ENCODE results near the gene SRP68. TPM values are rescaled to one million over a fixed set of nuclear protein-coding genes. Genes with fewer than 3 reads are reported as not detected.

The SRP68 gene
- total RNA-seq, 1 experiment from 2014 or later = 90.7 TPM

DNA sequence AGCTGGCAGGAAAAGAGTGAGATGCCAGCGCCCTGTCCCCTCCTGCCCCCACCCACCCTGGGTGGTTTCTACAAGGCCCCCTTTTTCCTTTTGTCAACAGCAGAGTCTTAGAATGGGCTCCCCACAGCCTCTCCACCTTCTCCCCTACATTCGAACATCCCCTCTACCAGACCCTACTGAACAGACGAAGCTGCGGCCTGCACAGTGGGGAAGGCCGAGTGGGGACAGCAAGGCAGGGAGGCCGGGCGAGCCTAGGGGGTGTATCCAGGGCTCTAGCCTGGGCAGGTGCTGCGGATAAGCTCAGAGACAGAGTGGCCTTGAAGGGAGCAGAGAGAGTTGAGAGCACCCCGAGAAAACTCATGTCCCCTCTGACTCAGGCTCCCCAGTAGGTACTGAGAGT is 14.1 kb upstream of the SRP68 start (continued):
- TF ChIP-seq ZNF512 (CRISPR knock-in tag; IDR thresholded peaks at IDR 0.05; ENCODE audit: borderline replicate concordance) = no peak

- Mint-ChIP-seq H3K27ac (no peak overlapping the region), H3K4me1 (peaks cover 7% of the 10 kb centered on the region), H3K36me3 (peaks cover 34% of the 10 kb centered on the region), H3K4me3 (no peak overlapping the region), H3K27me3 (ENCODE audit: low read depth) (no peaks in the 10 kb centered on the region), H3K9me3 (no peaks in the 10 kb centered on the region)
- CTCF ChIA-PET = interaction anchor here (1.7 kb wide), 1 partner anchor 72 kb away, joined by 8 read pairs; no protein-coding TSS in a partner anchor
- TF ChIP-seq SOX15 (CRISPR knock-in tag; IDR thresholded peaks at IDR 0.05) (no peak), USF1 (CRISPR knock-in tag; IDR thresholded peaks at IDR 0.05) (no peak), GABPB1 (CRISPR knock-in tag; IDR thresholded peaks at IDR 0.05) (no peak)
- DNase-seq (ENCODE audit: low spot score) = no peak
- ATAC-seq = no peak
- POLR2A ChIA-PET = no interaction called here
These were observed 13.5 kb upstream of the SRP68 start for GRCh38 chr17:76085731-76086366.

DNA sequence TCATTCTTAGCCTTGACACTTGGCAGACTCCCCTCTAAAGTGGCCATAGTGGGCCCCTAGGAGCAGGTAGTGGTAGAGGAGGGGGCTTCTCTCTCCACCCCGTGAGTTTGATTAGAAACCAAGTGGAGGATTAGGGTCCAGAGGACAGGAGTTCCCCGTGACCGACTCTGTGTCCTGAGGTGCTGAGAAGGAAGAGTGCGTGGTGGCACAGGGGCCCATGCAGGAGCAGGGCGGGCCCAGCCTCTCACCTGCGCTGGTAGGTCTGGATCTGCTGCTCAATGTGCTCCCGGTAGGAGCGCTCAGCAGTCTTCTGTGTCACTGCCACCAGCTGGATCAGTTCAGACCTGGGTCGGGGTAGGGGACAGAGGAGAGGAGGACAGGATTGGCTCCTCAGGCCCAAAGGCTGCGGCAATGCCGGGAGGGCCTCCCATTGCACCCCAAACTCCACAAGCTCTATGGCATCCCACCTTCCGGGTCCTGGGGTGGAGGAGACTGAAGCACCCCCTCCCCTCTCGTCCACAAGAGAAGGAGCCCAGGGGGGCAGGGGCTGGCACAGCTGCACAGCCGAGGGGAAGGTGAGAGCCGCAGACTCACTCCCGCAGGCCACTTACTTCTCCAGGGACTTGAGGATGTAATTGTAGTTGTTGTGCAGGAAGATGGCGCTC is 12.9 kb upstream of the SRP68 start:
- DNase-seq (ENCODE audit: low spot score) (no peak), ATAC-seq (no peak)
- CTCF ChIA-PET = interaction anchor here (0.6 kb wide), 1 partner anchor 267 kb away, joined by 3 read pairs; no protein-coding TSS in a partner anchor
- no peak for TF ChIP-seq GRHL2 (CRISPR knock-in tag; IDR thresholded peaks at IDR 0.05; ENCODE audit: insufficient replicate concordance, severe bottlenecking)
- no peak for TF ChIP-seq USF1 (CRISPR knock-in tag; IDR thresholded peaks at IDR 0.05)
- TF ChIP-seq CREB1 (CRISPR knock-in tag; IDR thresholded peaks at IDR 0.05) = no peak
- no peak for TF ChIP-seq KAT7 (CRISPR knock-in tag; IDR thresholded peaks at IDR 0.05; ENCODE audit: borderline replicate concordance)
- no peak for TF ChIP-seq ATF3 (CRISPR knock-in tag; conservative IDR thresholded peaks at IDR 0.05)
- TF ChIP-seq RELA (CRISPR knock-in tag; IDR thresholded peaks at IDR 0.05; ENCODE audit: borderline replicate concordance) = no peak
- no peak for TF ChIP-seq ATF1 (CRISPR knock-in tag; IDR thresholded peaks at IDR 0.05)
- no peak for TF ChIP-seq CREM (CRISPR knock-in tag; IDR thresholded peaks at IDR 0.05)
- no peak for TF ChIP-seq IRF1 (CRISPR knock-in tag; IDR thresholded peaks at IDR 0.05)
- no peak for TF ChIP-seq ZNF396 (CRISPR knock-in tag; IDR thresholded peaks at IDR 0.05; ENCODE audit: borderline replicate concordance)
- TF ChIP-seq, protein P1, sequence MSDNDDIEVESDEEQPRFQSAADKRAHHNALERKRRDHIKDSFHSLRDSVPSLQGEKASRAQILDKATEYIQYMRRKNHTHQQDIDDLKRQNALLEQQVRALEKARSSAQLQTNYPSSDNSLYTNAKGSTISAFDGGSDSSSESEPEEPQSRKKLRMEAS (CRISPR knock-in tag; IDR thresholded peaks at IDR 0.05) = no peak
- no peak for TF ChIP-seq ZNF138 (CRISPR knock-in tag; conservative IDR thresholded peaks at IDR 0.05)
- TF ChIP-seq, protein P2, sequence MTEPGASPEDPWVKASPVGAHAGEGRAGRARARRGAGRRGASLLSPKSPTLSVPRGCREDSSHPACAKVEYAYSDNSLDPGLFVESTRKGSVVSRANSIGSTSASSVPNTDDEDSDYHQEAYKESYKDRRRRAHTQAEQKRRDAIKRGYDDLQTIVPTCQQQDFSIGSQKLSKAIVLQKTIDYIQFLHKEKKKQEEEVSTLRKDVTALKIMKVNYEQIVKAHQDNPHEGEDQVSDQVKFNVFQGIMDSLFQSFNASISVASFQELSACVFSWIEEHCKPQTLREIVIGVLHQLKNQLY (CRISPR knock-in tag; IDR thresholded peaks at IDR 0.05) = no peak
- no peak for TF ChIP-seq SP1 (CRISPR knock-in tag; conservative IDR thresholded peaks at IDR 0.05)
- no peak for TF ChIP-seq PRRX2 (CRISPR knock-in tag; IDR thresholded peaks at IDR 0.05)
- peaks cover 34% of the 10 kb centered on the region for H3K36me3 Mint-ChIP-seq
- H3K27ac Mint-ChIP-seq = no peak overlapping the region
- peaks cover 12% of the 10 kb centered on the region for H3K4me1 Mint-ChIP-seq
- no peaks in the 10 kb centered on the region for H3K9me3 Mint-ChIP-seq
- H3K27me3 Mint-ChIP-seq (ENCODE audit: low read depth) = no peaks in the 10 kb centered on the region
- no peak overlapping the region for H3K4me3 Mint-ChIP-seq
- POLR2A ChIA-PET = no interaction called here
